GM13977 (cell line): Measurements from ENCODE around the gene TGFBR2.

Experiments used
- DNase-seq: peaks from one replicate; pipeline ENCODE4 v3.0.0; 2012; ENCODE audit warnings: low spot score
- CTCF ChIP-seq: IDR thresholded peaks from 2 replicates; pipeline ENCODE4 v1.5.1; 2012; ENCODE audit warnings: mild to moderate bottlenecking, control low read depth; ENCODE audit not compliant: insufficient read depth; ENCODE audit errors: extremely low read depth, missing control alignments
- in situ Hi-C: fragments of 300-500 bp; cut with MboI; formaldehyde crosslinking; loops from one replicate; pipeline ENCODE4 v1.12.0; 2022; ENCODE audit warnings: low sequenced_read_pairs, low pct_unique_long_range_greater_than_20kb, mixed read lengths, inconsistent platforms; ENCODE audit not compliant: unreplicated experiment

TGFBR2 gene

GRCh38 chr3:30682434-30683155 lies 76.2 kb downstream of the TGFBR2 start:
- in situ Hi-C loops: loop anchor here (25.0 kb wide), 2 partner anchors 470 to 645 kb away; no protein-coding TSS in a partner anchor
- DNase-seq: no peak
- TF ChIP-seq CTCF: no peak

- in situ Hi-C loops: loop anchor here (25.0 kb wide), 2 partner anchors 471 to 646 kb away; no protein-coding TSS in a partner anchor
These were observed 77.4 kb downstream of the TGFBR2 start for GRCh38 chr3:30683769-30684168.

GRCh38 chr3:30684356-30684755 lies 78.0 kb downstream of the TGFBR2 start:
- no peak for TF ChIP-seq CTCF
- no peak for DNase-seq
- in situ Hi-C loops: loop anchor here (25.0 kb wide), 2 partner anchors 472 to 647 kb away; no protein-coding TSS in a partner anchor

More at GRCh38 chr3:30683769-30684168, 77.4 kb downstream of the TGFBR2 start:
- TF ChIP-seq CTCF: no peak
- no peak for DNase-seq

- no peak for TF ChIP-seq CTCF
- in situ Hi-C loops: loop anchor here (25.0 kb wide), 2 partner anchors 473 to 648 kb away; no protein-coding TSS in a partner anchor
- no peak for DNase-seq
These were observed 78.9 kb downstream of the TGFBR2 start for GRCh38 chr3:30685267-30685667.

- TF ChIP-seq CTCF: no peak
- no peak for DNase-seq
- in situ Hi-C loops: loop anchor here (25.0 kb wide), 2 partner anchors 474 to 649 kb away; no protein-coding TSS in a partner anchor
These were observed 79.8 kb downstream of the TGFBR2 start for GRCh38 chr3:30686176-30686575.

- in situ Hi-C loops: loop anchor here (25.0 kb wide), 2 partner anchors 474 to 649 kb away; no protein-coding TSS in a partner anchor
- DNase-seq: no peak
These were observed 80.4 kb downstream of the TGFBR2 start for GRCh38 chr3:30686799-30687198.

More at GRCh38 chr3:30686799-30687198, 80.4 kb downstream of the TGFBR2 start:
- TF ChIP-seq CTCF: no peak
